ENCODE measurements around the gene TTYH1.
"Not testable (repeated sequence)": the region's sequence is repeated elsewhere in the genome, so short reads cannot be mapped to it uniquely, and the experiment has no call there.

Gene TTYH1

DNA sequence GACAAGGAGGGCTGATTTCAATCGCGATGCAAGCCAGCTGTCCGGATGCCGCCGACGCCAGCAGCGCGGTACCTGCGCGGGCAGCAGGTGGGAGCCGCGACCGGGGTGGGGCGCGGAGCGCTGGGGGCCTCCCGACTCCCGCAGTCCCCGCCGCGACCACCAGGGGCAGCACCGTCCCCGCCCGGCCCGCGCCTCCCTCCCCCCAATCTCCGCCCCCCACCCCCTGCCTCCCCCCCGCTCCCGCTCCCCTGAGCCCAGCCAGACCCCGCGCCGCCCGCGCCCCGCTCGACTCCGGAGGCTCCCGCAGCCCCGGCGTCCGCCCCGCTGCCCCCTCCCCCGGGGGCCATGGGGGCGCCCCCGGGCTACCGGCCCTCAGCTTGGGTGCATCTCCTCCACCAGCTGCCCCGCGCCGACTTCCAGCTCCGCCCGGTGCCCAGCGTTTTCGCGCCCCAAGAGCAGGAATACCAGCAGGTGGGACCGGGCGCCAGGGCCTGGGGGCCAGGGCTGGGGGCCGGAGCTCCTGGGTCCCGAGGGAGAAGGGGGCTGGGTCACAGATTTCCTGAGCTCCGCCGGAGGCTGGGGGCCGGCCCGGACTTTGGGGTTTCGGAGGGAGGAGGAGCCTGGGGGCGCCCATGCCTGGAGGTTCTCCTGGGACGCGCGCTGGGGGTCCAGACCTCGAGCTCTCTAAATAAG, at the start of gene TTYH1:
Gene TTYH1 (plus strand): TSS at position 257 of the 693 bp plus-strand sequence. CDS start 89 bp downstream, at position 346.
- no peak for DNase-seq

GRCh38 chr19:54365798-54366197, 49.5 kb upstream of the TTYH1 start:
- not testable (repeated sequence) for DNase-seq

DNA sequence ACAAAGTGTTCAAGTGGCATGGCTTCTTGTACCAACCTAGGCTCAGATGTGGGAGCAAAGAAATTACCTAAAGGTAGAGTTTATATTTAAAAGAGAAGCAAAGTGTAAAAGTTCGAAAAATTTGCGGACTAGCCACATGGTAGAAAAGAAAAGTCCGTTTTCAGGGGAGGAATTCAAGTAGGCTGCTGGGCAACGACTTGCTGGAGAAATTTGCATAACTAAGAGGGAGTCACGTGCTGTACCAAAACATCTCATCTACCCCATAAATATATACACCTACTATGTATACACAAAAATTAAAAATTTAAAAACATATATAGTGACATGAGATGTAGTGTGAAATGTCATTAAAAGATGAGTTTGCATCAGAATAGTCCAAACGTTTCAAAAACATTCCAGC, 48.5 kb upstream of the TTYH1 start:
- DNase-seq: no peak

GRCh38 chr19:54369082-54369687, 46.1 kb upstream of the TTYH1 start:
- DNase-seq: no peak

DNA sequence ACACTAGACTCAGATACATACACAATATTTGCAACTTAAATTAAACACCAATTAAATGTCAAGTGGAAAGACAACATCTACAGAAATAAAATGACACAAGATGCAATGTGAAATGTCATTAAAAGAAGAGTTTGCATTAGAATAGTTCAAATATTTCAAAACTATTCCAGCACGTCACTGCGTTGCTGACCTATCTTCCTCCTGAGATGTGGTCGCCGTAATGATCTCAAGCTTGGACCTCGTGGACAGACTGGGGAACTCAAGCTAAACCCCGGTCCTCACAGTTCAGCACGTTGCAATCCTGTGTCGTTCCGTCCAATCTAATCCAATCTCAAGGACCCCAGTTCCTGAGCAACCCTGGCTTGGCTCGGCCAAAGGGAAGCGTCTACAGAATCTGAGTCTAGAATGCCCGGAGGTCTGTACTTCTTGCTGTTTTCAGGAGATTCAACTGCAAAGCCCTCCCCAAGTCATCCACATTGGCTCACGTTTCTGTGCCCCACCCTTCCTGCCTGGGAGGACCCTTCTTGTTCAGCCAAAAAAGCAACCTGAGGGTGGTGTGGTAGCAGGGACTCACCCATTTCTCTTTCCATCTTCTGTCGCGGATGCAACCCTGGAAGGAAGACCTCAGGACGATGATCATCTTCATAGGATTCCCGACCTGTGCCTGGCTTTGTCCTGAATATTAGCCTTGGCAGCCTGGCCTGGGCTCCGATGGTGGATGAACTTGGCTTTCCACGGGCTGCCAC, 45.4 kb upstream of the TTYH1 start:
- DNase-seq: not testable (repeated sequence)

DNA sequence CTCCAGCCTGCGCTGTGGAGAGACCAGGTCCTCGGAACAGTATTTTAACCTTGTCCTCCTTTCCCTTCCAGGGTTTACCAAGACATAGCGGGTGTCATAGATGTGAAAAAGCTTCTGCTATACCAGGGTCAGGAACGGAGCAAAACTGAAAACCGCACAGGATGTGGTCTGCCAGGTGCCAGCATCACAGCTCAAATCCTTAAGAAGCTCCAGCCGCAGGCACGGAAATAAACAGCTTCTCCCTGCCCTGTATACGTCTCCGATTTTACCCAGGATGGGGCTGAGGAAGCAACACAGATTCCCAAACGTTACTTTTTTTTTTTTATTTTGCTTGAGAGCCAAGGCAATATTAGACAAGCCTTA, 44.8 kb upstream of the TTYH1 start:
- DNase-seq: peak in 1 of 2 donors; percentile 48

- DNase-seq: not testable (repeated sequence)
Observed at GRCh38 chr19:54371453-54371852, 43.8 kb upstream of the TTYH1 start.

GRCh38 chr19:54373781-54374631, 41.3 kb upstream of the TTYH1 start:
- DNase-seq: no peak

- not testable (repeated sequence) for DNase-seq
Observed at GRCh38 chr19:54375181-54375938, 39.9 kb upstream of the TTYH1 start.

GRCh38 chr19:54376610-54377285, 38.5 kb upstream of the TTYH1 start:
- DNase-seq: no peak

- DNase-seq: no peak
Observed at GRCh38 chr19:54379187-54379678, 36.0 kb upstream of the TTYH1 start.

- no peak for DNase-seq
Observed at GRCh38 chr19:54380897-54381296, 34.4 kb upstream of the TTYH1 start.

DNA sequence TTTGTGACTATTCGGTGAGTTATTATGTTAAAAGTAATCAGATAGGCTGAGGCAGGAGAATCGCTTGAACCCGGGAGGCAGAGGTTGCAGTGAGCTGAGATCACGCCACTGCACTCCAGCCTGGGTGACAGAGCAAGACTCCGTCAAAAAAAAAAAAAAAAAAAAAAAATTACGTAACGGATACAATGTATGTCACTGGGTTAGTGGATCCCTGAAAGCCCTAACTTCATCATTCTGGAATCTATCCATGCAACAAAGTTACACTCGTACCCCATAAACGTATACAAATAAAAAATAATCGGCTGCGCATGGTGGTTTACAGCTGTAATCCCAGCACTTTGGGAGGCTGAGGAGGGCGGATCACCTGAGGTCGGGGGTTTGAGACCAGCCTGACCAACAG, 33.2 kb upstream of the TTYH1 start:
- not testable (repeated sequence) for DNase-seq

DNA sequence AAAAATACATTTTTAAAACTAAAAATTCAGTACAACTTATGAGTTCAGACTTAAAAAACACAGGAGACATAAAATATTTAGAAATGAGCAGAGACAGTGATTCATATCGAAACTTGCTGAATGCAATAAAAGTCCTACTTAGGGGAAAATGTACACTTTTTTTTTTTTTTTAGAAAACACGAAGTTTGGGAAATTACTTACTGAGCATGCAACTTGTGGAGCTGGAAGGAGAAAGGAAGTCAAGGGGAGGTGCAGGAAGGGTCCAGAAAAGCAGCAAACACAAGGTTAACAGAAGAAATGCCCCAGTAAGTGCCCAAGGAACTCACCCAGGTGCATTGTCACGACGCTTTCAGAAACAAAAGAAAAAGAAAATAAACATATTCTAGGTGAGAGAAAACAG, 31.9 kb upstream of the TTYH1 start:
- no peak for DNase-seq

DNA sequence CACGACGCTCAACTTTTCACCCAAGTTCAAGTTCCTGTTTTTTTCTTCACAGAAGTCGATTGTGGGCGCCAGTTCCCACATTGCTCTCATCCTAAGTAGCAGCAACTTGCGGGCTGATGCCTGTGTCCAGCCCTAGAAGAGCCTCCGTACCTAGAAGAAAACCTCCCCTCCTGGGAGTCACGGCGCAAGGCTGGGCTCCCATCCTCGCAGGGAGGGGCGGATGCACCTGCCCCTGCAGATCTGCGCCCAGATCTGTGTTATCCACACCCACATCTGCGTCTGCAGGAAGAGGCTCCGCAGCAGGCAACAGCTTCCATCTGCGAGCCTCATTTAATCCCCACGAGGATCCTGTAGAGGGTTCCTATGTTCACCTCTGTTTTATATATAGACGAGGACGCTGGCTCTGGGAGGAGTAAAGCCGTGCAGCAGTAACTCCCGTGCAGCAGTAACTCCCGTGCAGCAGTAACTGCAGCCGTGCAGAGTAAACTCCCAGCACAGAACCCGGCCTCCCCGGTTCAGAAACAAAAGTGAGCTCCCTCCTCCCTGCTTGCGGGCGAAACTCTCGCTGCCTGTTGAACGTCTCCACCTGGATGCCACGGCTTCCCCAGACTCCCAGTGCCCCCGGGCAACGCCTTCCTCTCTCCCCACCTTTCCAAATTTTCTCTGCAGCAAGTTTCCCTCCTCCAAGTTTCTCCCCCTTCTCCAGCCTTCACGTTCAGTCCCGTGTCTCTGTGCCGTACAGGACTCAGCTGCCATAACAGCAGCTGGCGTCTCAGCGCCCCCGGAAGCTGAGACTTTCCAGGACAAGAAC, 27.1 kb upstream of the TTYH1 start:
- DNase-seq: peak; percentile 25 to 37

DNA sequence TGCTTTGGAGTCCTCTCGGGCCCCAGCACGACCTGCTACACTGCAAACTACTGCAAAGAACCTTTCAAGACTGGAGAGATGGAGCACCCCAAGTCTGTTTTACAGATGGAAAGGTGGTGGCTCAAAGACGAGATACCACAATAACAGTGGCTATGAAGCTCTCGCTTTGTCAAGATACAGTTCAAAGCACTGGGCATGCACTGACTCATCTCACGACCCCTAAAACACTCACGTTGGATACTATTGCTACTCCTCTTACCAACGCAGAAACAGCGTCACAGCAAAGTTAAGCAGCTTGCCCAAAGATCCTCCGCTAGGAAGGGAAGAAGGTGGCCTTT, 26.5 kb upstream of the TTYH1 start:
- no peak for DNase-seq

DNA sequence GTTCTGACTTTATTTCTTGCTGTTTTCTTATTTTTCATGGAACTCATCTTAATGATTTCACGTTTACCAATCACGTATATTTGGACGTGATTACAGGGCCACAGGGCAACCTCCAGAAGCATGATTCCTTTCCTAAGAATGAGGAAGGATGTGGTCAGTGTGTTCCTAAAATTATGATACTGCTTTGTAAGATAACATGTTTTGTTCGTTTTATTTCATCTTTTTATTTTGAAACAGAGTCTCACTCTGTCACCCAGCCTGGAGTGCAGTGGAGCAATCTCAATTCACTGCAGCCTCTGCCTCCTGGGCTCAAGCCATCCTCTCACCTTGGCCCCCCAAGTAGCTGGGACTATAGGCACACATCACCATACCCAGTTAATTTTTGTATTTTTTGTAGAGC, 25.7 kb upstream of the TTYH1 start:
- no peak for DNase-seq

DNA sequence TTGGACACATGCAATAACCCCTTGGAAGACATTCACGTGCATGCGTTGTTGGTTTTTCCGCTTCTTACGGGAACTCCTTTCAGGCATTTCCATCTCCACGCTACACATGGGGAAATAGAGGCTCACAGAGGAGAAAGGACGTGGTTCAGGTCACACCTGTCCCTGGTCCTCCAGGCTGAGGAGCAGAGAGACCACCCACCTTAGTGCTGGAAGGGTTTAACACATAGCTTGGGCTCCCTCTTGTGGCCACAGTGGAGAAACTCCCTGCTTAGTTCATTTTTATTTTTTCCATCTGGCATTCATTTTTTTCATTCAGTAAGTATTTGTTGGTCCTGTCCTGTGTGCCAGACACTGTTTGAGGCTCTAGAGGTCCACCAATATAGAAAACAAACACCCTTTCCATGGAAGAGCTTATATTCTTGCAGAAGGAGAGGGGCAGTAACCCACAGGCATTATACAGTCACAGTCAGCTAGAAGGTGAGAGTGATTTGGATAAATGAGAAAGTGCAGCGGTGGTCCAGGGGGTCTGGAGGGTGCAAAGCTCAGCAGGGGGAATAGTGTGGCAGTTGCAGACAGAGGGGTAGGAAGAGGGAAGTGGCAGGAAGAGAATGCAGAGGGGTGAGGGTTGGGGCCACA, 24.2 kb upstream of the TTYH1 start:
- peak; percentile 77 to 79 for DNase-seq

GRCh38 chr19:54391589-54392061, 23.6 kb upstream of the TTYH1 start:
- DNase-seq: no peak

DNA sequence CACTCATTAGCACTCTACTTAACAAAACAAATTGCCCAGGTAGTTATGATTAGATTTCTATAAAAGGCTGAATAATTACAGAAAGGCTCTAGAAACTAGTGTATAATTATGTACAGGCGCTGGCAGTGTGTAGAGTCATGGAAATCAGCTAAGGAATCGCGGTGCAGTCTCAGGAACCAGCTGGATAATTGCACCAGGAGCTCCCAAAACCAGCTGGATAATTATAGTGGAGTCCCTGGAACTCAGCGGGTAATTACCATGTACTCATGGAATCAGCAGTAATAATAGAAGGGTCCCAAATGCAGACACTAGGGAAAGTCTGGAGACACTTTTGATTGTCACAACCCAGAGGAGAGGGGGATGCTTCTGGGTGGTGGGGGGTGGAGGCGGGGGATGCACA, 23.2 kb upstream of the TTYH1 start:
- DNase-seq: no peak
